Stimulated activated CD4-positive, alpha-beta T cell treated with anti-CD3 and anti-CD28 coated beads, Interleukin-1b, Interleukin-23, amount 100 ng/mL, for 4 hours (primary cell): ENCODE results near the gene BOC.

Experiments used
- DNase-seq, 2 donors: peaks; one replicate each; pipeline ENCODE4 v3.0.0-alpha.2; 2020; ENCODE audit warnings: low read depth in 2 of 2

BOC gene

DNA sequence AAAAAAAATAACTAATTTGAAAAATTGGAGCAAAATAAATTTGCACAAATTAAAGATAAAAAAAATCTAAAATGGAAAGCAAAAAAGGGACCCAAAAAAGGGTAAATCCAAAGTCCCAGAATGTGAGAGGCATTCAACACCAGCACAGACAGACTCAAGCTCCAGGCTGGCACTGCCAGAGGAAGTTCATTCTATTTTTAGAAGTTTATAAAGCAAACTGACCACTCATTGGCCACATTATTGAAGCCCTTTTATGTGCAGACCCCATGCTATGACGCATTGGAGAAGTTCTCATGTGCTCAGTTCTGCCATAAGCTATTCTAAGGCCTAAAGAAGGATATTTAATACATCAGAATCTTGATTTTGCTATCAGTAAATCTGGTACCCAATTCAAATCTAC, 17.6 kb upstream of the BOC start:
- no peak for DNase-seq

DNA sequence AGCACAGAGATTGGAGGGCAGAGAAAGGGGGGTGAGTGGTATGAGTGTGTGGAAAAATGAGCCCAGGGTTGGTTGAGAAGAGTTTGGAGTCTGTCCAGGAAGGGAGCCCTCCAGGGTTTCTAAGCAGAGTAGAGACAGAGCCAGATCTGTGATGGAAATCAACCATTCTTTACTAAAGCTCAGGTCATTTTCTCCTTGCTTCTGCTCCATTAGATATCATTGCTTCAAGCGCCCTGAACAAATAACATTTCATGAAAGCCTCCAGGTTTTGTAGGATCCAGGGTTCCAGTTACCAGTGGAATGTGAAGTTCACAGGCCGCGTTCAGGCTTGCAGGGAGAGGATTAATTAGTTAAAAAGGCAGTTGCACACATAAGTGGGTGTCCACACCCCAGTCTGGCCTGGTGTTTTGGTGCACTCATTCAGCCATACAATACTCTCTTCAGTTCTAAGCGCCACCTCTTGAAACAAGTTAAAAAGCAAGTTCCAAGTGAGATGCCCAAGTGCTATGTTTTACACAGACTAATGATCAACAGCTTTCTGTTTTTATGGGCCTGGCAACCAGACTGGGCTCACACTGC, 16.4 kb upstream of the BOC start:
- no peak for DNase-seq

DNA sequence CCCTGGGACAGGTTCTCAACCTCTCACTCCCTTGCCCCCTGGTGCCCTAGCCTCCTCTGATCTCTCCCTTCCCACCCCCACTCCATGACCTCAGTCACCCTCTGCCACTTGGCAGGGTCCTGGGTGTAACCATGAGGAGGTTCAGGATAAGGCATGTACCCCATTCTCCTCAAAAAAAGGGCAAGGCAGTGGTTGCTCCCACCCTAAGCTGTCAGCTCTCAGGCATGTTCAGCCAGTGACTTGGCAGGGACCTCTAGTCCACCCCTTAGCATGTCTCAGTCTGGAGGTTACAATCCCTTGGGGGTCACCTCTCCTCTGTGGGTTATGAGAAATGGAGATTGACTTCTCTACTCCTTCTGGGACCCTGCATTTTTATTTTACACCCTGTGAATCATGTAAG, 11.0 kb upstream of the BOC start:
- DNase-seq: no peak

DNA sequence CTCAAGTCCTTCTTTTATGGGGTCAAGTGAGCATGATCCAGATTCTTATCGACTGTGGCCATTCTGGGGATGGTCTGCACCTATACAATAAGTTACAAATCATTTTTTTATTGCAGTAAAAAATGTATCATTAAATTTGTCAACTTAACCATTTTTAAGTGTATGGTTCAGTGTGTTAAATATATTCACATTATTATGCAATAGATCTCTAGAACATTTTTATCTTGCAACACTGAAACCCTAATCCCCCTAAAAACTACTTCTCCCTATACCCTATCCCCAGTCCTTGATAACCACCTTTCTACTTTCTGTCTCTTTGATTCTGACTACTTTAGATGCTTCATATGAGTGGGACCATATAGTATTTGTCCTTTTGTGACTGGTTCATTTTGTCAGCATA, 10.4 kb upstream of the BOC start:
- DNase-seq: no peak

DNA sequence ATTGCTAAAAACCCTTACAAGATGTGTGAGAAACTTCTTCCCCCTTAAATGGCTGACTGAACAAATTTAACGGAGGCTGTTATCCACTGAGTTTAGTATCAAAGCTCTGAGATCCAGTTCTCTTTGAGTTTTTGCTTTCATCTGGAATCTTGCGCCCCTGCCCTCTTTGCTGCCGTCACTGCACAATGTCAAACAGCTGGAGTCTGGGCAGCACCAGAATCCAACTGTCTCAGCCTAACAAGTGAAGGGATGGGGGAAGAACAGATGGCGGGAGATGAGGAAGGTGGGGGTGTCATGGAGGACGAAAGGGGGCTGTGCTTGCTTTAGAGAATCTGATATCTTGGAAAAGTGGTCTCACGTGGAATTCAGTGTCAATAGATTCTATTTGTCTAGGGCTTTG, 7.0 kb upstream of the BOC start:
- no peak for DNase-seq

DNA sequence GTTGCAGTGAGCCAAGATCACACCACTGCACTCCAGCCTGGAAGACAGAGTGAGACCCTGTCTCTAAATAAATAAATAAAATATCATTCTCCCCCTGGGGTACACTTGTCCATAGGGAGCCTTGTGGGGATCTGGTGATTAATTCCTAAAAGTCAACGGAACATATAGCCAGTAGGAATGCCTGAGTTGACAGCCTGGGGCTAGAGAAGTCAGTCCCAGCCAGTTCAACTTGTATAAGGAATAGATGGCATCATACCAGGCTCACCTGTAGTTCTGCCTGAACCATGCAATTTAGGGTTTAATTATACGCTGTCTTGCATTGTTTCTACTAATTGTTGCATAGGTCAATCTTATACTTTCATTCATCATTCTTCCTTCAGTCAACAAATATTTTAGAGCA, 5.9 kb upstream of the BOC start:
- DNase-seq: no peak

DNA sequence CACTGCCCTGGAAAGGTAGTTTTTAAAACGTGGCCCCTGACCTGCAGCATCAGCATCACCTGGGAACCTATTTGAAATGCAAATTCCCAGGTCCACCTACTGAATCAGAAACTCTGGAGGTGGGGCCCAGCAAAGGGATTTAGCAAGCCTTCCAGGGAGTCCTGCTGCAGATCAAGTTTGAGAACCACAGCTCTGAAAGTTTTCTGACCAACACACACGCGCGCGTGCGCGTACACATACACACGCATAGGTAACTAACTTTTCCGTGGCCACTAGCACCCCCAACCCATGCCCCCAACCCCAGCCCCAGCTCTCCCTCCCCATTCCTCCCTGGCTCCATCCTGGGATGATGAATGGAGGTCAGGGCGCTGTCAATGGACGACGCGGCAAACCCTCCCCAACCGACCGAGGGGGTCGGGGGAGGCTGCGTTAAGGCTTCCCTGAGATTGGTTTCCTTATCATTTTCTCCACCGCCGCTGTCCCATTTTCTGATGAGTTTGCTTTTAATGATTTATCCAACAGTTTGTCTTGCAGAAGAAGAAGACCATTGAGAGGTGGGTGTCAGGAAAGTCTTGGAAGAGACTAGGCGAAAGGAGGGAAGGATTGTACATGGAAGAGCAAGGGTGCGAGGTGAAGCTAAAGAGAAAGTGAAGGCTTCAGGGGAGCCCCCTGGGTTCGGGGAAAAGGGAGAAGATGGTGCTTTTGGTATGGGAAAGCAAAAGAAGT, 590 bp upstream of the BOC start:
- DNase-seq: no peak

DNA sequence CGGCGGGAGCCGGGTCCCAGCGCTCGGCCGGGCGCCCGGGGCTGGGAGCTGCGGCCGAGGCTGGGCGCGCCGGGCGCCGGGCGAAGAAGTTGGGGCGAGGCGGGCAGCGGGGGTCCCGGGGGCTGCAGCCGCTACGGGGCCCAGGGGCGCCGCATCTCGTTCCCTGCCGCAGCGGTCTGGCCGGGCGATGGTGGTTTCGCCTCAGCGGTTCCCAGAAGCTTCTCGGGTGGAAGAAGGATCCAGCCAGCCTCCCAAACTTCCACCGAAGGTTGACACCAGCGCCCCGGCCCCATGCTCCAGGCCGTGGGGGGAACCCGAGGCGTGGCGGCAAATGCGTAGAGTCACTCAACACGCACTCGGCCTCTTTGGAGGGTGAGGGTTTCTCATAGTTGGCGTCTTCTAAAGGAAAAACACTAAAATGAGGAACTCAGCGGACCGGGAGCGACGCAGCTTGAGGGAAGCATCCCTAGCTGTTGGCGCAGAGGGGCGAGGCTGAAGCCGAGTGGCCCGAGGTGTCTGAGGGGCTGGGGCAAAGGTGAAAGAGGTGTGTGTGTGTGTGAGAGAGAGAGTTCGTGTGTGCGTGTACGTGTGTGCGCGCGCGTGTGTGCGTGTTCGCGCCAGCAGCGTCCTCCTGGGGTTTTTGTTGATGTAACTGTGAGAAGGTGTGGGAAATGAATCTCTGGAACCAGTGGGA, 940 bp downstream of the BOC start:
- DNase-seq: no peak

DNA sequence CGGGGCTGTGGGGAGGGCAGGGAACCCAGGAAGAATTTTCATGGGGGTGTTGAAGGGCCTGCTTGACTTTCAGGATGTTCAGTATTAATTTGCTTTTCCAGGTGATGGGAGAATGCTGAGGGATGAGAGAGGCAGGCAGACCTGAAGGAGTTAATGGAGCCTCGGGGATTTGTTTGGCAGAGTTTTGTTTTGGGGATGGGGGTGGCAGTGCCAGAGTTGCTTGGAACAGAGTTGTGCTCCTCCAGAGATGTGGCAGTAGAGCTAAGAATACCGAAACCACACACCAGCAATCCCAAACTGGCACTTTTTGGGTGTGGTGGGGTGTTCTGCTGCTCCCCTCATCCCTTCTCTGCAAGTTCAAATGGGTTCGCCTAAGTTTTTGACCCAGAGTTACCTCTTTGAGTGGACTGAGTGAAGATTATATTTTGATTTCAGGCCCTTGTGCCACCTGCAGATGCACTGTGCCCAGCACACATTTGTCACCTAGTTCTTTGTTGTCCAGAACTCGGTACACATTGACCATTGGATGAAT, 1.6 kb downstream of the BOC start:
- no peak for DNase-seq

DNA sequence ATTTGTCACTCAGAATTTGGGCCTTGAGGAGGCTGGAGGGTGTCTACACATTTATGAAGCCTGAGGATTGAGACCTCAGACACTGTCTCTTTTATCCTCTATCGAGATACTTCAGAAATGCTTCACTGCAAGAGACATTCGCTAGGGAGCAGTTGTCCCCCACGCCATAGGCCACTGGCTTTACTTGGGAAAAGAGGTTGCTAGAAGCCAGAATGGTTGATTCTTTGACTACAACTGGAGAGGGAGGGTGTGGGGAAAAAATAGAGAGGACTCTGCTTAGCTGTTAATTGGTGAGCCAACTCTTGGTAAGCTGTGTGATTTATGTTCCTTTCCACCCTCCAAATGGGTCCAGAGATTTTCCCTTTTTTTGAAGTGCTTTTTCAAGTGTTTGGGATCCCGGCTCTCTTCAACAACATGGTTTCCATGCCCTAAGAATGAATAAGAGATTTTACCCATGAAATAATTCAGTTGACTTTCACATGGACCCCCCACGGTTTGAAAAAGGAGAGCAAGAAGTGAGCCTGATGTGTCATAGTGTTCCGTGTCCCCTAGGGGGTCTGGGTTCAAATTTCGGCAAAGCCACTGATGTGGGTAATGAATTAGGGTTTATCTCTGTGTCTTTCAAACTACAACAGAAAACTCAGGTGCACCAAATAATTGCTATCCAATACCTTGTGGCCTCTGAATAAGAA, 2.7 kb downstream of the BOC start:
- no peak for DNase-seq

DNA sequence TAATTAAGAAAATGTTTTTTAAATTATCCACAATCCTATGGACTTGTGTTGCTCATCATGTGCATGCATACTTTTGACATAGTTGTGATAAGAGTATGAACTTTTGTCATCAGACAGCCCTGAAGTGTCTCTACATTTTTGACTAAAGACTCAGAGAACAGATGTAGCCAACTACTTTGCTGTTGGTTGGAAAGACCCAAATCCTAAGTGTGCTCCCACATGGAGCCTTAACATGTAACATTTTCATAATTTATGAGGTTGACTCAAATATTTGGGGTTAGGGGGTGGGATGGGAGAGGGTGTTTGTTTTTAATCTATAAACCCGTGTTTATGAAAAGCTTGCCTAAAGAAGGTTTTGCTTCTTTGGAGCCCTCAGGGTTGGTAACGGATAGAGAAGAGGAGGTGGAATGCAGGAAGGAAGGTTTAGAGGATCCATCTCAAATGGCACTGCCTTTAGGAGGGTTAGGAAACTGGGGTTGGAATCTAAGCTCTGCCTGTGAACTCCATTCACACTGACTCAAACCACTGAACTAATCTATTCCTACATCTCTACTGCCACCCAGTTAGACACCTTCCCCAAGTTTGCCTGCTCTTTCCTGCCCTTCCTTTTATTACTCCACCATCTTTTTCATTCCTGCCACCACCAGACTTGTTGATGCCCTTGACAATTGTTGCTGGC, 3.7 kb downstream of the BOC start:
- no peak for DNase-seq

DNA sequence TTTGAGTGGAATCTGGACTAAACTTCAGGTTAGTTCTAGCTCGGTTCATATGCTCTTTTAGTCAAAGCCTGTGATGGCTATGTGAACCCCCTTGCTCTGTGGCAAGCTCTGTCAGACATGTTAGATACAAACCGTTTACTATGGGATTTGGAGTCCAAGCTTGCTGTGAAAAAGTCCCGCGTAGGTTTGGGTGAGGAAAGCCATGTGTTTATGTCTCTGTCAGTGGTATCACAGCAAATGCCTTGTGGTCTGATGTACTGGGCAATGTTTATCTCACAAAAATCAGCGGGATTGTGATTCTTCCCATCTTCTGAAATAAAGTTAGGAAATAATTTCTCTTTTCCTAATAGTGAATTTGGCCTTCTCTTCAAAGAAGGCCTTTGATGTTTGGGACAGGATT, 5.0 kb downstream of the BOC start:
- DNase-seq: no peak

DNA sequence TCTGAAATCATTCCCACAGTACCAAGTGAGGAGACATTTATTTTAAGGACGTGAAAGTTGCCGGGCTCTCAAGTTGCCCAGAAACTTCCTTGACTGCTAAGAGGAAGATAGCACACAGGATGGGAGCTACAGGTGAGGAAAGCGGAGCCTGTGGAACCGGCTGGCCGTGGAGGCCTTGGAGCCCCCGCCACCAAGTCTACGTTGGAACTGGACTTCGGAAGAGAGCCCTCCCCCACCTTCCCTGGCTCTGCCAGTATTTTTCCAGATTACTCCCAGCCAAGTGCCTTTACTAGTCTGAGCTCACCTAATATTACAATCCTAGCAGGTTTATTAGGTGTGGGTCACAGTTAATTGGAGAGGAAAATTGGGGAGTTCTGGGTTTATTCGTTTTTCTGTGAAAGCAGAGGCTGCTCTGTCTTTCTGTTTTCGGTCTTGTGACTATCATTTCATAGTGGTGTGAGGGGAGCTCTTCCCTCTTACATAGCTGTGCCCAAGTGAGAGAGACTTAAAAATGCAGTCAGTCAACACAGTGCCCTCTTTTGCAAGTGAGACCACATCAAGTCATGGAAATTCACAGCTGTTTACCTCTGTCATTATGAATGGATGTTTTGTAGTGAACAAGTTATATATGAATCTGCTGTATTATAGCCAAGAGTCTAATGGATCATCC, 6.8 kb downstream of the BOC start:
- no peak for DNase-seq

DNA sequence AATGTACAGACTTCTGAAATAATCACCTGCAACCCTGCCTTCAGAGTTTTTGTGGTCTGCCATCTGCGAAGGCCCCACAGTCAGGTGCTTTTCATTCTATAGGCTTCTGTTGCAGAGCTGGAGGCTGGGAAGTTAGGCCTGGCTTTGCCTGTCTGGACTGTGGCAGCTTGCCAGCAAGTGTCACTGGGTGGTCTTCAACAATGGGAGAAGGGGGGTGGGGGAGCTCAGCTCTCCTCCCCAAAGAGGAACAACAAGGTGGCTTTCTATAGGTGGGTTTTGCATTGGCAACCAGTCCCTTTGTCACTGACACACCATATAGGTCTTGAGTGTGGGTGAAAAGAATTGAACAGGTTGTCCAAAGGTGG, 7.3 kb downstream of the BOC start:
- no peak for DNase-seq

DNA sequence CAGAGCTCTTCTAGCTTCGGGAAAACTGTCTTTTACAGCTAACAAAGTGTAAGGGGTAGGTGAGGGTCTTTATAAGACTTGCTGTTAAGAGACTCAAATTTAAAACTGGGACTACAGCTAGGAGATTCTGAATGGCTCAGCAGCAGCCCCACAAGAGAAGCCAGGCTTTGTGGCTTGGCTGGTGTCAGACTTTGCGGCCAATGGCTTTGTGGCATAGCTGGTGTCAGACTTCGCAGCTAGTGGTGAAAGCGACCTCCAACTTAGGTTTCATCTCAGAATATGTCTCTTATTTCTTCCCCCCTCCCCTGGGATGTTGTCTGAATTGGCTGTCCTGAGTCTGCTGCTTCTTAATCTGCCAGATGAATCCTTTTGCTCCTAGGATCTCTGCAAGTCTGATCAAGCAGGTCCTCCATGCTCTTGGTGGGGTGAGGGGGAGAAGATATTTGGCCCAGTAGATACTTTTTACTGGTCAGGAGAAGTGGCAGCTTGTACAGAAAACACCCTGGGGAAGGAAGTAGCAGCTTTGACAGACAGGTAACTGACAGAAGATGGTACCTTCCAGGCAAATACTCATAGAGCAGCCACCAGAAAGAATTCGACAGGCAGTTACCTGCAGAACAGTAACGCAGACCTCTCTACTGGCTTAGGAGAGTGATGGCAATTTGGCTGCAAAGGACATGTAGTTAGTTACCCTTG, 8.4 kb downstream of the BOC start:
- no peak for DNase-seq

DNA sequence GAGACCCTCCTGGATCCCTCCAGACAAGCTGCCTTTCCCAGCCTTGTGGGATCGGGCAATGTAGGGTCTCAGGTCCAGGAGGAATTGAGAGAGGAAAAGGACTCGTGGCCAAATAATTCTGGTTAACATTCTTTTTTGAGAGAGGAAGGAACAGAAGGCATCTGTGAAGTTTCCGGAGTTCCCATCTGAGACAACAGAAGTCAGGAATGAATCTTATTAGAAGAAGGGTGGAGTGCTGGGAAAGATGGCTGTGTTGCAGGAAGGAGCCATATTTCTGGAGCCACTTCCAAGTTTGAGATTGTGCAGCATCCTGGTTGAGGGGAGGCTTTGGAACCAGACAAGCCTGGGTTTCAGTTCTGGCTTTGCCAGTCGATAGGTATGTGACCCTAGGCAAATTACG, 9.4 kb downstream of the BOC start:
- no peak for DNase-seq

DNA sequence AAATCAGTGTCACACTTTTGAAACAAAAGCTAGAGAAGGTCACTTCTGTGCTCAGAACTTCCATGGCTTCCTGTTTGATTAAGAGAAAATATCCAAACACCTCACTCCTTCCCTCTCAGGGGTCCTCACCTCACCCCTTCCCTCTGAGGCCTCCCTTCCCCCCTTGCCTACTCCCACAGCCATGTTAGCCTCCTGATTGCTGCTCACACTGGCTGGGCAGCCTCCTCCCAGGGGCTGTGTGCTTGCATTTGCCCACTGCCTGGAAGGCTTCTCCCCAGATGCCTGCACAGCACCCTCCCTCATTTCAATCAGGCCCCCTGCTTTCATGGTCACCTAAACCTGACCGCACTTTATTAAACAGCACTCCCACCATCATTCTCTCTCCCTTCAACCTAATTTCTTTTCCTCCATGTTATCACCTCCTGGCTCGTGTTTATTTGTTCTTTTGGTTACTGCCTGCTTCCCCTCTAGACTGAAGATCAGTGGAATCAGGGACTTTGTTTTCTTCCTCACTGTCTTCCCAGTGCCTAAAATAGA, 10.4 kb downstream of the BOC start:
- DNase-seq: no peak

DNA sequence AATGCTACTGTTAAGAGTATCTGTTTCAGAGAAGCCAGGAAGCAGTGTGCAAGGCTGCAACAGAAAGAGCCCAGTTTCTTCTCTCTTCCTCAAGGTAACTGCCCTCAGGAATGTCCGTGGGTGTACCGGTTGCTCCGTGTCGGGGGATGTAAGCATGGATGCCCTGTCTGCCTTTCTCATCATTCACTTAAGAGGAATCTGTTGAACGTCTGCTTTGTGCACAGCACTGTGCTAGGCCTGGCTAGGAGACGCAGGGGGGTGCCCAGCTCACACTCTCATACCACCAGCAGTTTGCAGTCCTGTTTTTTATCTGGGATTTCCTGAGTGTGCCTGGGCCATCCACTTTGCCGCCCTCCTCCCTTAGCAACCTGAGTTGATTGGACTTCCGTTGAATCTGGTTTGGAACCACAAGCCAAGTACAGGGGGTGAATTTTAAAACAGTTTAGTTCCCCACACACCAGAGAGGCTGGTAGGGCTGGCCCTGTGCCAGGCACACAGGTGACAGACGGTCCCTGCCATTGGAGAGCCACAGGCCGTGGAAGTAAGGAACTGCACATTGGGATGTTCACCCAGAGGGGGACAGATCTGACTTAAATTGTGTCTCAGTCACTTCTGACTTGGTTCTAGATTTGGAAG, 11.2 kb downstream of the BOC start:
- no peak for DNase-seq

DNA sequence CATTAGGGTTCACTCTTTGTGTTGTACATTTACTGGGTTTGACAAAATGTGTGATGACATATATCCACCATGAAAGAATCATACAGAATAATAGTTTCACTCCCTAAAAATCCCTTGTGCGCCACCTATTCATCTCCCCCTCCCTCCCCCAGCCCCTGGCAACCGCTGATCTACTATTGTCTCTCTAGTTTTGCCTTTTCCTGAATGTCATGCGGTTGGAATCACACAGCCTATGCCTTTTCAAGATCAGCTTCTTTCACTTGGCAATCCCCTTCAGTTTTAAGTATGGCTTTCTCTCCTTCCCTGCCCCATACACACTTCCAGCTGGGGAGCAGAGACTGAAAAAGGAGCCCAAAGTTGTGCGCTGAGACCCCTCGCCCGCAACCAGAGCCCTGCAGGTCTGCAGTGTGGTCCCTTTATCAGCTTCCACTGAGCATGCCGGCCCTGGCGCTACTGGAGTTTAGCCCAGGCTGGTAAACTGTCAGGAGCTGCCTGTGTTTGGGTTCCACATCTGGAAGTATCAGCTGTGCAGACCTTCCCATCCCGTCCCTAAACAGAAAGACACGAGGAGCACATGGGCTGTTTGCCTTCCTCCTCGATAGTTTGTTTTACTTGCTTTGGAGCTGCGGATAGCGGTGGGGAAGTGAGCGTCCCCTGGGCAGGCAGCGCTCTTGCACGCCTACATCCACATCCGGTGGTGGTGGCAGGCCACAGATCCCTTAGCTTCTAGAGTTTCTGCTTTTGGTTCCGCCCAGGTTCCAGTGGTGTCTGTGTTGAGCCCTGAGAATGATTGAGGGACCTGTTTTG, 12.3 kb downstream of the BOC start:
- no peak for DNase-seq
